ENCODE results near the gene NOP10. TPM values are rescaled to one million over a fixed set of nuclear protein-coding genes. Genes with fewer than 3 reads are reported as not detected.

Gene NOP10
- total RNA-seq, 3 donors from 2014 or later (not counting 1 experiment from before 2014, with no cell fraction given): 56.6 to 69.9 (median 56.7) TPM

Other genes with a start within 250 kb of the NOP10 start
- gene EMC7, start 241.3 kb downstream of the NOP10 start, total RNA-seq: 10 to 100 TPM; 55.9 to 60.8 (median 59.6) TPM
- gene PGBD4, start 241.1 kb downstream of the NOP10 start, total RNA-seq: 1 to 10 TPM; 3.2 to 4.2 (median 4.0) TPM
- 10 to 100 TPM; 24.0 to 33.8 (median 26.1) TPM for gene KATNBL1, start 133.0 kb downstream of the NOP10 start, total RNA-seq
- 10 to 100 TPM; 72.4 to 78.4 (median 77.3) TPM for gene EMC4, start 118.1 kb downstream of the NOP10 start, total RNA-seq
- 10 to 100 TPM; 56.1 to 82.9 (median 79.5) TPM for gene SLC12A6, start 5.4 kb downstream of the NOP10 start, total RNA-seq
- not detected for gene NUTM1, start 179 bp upstream of the NOP10 start, total RNA-seq
- gene LPCAT4, start 24.1 kb upstream of the NOP10 start, total RNA-seq: 10 to 100 TPM; 42.1 to 50.1 (median 44.5) TPM
- gene GOLGA8A, start 94.7 kb upstream of the NOP10 start, total RNA-seq: 100 to 1,000 TPM; 174 to 265 (median 201) TPM
- gene GOLGA8B, start 240.5 kb upstream of the NOP10 start, total RNA-seq: 100 to 1,000 TPM; 156 to 239 (median 183) TPM

Data from natural killer cell (primary cell).